Transverse colon (tissue), 3 donors: ENCODE measurements around the gene CPZ.

Source experiments
- CTCF ChIP-seq, 5 experiments: fragments of 200-600 bp in 3 of 5; fragments of 450-650 bp in 2 of 5; sonication (generic) in 3 of 5; IDR thresholded peaks; 1 replicate in 2 of 5; 2 replicates in 3 of 5; pipeline ENCODE4 v1.5.1; 2016 to 2017; ENCODE audit warnings: antibody characterized with exemption in 5 of 5, inconsistent platforms in 3 of 5, mild to moderate bottlenecking in 2 of 5, moderate library complexity in 1 of 5
- POLR2A ChIP-seq: fragments of 450-650 bp; IDR thresholded peaks from one replicate; pipeline ENCODE4 v1.6.1; 2016; ENCODE audit warnings: antibody characterized with exemption, mild to moderate bottlenecking, moderate library complexity

GRCh38 chr4:8653326-8654000 is 60.9 kb downstream of the CPZ start:
- TF ChIP-seq POLR2A (no peak), CTCF (IDR thresholded peaks at IDR 0.05) (no peak)
